Activated CD8-positive, alpha-beta memory T cell treated with anti-CD3 and anti-CD28 coated beads for 24 hours (primary cell): ENCODE data around the gene MAST1.
"Not testable (repeated sequence)": the region's sequence is repeated elsewhere in the genome, so short reads cannot be mapped to it uniquely, and the experiment has no call there.

Experiments
- DNase-seq: peaks from one replicate; pipeline ENCODE4 v3.0.0-alpha.2; 2020

Gene MAST1

GRCh38 chr19:12801466-12802266 lies 36.6 kb upstream of the MAST1 start, which contains the start of the genes PRDX2 and THSD8:
Gene PRDX2 (minus strand): TSS chr19:12801800. CDS start chr19:12801261, 539 bp downstream.
Gene THSD8 (plus strand): TSS chr19:12802069. CDS start chr19:12802072, 3 bp downstream.
- peak; percentile 88 for DNase-seq

GRCh38 chr19:12802267-12803106 lies 35.8 kb upstream of the MAST1 start:
- no peak for DNase-seq

- no peak for DNase-seq
These were observed 34.3 kb upstream of the MAST1 start for GRCh38 chr19:12804051-12804450.

DNA sequence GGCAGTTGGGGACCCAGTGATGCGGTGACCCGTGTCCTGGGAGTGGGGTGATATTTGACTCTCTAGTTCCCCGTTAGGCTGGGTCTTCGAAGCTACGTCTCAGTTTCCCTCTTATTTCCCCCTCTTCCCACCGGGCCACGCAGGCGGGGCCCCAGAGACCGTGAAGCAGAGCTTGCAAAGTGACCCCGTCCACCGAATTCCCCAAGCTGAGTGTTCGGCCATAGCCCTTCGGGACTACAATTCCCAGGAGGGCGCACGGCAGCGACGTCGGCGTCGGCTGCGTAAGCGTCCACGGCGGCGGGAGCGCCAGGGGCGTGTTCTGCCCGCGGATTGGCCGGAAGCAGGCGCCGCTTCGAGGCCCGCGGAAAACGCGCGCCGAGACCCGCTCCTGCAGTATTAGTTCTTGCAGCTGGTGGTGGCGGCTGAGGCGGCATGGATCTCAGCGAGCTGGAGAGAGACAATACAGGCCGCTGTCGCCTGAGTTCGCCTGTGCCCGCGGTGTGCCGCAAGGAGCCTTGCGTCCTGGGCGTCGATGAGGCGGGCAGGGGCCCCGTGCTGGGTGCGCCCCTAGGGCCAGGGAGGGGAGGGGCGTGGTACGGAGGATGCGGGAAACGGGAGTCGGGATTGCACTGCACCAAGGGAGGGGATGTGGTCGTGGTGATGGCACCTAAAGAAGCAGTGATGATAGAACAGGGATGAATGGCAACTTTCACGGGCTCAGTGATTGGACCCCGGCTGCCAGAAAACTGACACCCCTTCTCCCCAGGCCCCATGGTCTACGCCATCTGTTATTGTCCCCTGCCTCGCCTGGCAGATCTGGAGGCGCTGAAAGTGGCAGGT lies 31.9 kb upstream of the MAST1 start, which contains the start of gene RNASEH2A:
TSS of gene RNASEH2A (plus strand) at position 343 of the 840 bp plus-strand sequence. CDS start at position 433, 90 bp downstream.
- DNase-seq = peak; percentile 93

GRCh38 chr19:12815088-12815487 lies 23.2 kb upstream of the MAST1 start:
- no peak for DNase-seq

- not testable (repeated sequence) for DNase-seq
These were observed 21.1 kb upstream of the MAST1 start for GRCh38 chr19:12817188-12817587.

GRCh38 chr19:12817810-12818209 lies 20.5 kb upstream of the MAST1 start:
- DNase-seq = not testable (repeated sequence)

GRCh38 chr19:12821761-12822160 lies 16.6 kb upstream of the MAST1 start:
- no peak for DNase-seq

GRCh38 chr19:12825254-12826131 lies 12.8 kb upstream of the MAST1 start:
- DNase-seq = peak; percentile 59

DNA sequence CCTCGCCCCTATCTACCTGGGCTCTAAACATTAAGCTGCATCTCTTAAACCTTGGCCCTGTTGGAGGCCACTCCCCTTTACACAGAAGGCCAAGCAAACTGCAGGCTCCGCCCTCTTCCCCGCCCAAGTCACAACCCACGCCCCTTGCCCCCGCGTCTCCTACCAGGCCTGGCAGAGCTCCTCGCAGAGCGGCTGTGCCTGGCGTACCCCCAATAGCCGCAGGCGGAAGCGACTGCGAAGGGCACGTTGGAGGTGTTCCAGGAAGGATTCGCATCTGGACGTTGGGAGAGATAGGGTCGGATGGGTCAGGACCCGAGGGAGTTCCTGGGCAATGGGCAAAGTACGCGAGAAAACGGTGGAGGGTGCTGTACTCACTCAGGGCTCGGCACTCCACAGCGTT lies 9.8 kb upstream of the MAST1 start:
- no peak for DNase-seq

GRCh38 chr19:12833418-12833737 lies 4.9 kb upstream of the MAST1 start:
- no peak for DNase-seq

DNA sequence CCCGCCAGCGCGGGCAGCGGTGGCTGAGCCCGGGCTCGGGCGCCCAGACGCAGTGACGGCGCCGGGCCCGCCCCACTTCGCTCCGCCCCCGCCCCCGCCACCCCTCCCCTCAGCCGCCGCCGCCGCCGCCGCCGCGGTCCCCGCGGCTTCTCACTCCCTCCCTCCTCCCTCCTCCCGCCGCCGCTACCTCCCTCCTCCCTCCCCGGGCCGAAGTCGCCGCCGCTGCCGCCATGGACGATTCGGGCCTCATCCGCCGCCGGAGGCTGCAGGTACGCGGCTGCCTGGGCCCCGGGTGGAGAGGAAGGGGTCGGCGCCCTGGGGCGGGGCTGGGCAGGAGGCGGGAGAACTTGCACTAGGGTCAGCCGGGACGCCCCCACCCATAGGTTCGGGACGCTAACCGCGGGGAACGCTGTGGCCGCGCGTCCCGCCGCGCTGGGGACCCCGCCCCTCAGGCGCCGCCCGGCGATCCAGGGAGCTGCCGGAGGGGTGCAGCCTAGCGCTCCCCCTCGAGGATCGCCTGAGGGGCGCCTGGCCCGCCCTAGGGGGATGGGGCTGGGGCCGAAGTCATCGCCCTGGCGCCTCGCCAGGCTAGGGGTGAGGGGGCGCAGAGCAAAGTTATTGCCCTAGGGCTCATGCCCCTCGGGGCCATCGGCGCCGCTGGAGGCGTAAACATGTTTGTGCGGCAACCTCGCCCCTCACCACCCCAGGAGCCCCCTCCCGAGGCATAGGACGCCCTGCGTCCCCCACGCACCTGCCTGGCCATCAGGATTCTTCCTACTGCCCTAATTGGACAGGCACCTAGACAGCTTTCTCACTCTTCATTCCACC lies 4.4 kb upstream of the MAST1 start:
- peak; percentile 66 for DNase-seq

- DNase-seq = peak; percentile 57
These were observed 3.8 kb upstream of the MAST1 start, which contains the start of gene RTBDN for GRCh38 chr19:12834566-12834943. Gene RTBDN (minus strand): TSS chr19:12834579. CDS start chr19:12829979, 4,600 bp downstream.

DNA sequence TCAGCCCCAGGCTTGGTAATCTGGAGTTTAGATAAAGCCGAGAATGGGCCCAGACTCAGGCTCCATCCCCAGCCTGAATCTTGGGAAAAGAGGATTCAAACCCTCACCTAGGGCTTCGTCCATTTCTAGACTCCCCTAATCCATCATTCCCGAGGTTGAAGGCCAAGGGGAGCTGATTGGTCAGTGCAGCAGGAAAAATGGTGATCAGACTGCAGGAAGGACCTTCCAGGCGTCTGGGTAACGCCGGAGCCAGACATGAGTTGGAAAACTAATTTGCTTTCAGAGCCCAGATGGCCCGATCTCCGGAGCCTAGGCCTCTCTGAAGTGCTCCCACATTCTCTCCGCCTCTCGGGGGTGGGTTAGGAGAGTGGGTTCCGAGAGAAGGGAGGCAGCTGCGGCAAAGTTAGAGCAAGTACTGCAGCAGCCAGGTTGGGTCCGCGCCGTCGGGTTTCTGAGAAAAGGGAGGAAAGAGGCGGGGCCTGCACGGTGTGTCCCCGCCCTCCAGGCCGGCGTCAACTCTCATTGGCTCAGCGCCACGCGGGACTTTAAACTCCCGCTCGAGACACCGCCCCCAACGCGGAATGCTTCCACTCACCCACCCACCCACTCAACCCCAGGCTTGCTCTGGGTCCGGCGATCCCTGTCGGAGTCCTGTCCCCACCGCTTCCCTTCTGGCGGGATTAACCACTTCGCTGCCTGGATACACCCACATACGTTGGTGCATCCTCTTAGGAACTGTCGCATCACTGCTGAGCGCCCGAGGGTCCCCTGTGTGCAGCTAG lies 3.1 kb upstream of the MAST1 start:
- peak; percentile 60 for DNase-seq

DNA sequence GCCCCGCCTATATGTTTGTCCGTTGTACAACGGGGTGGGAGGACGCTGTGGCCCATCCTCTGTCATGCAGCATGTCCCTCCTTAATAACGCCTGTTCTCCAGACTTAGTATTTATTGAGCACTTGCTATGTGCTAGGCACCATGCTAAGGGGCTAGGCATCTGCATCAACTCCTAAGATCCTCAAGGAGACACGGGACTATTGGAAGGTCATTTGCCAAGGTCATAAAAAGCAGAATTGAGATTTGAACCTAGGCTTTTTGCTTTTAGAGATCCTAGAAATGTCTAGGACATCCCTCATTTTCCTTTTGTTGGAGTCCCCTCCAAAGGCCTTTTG lies 1.8 kb upstream of the MAST1 start:
- DNase-seq = no peak

- DNase-seq = no peak
These were observed 1.1 kb upstream of the MAST1 start for GRCh38 chr19:12837225-12837624.

DNA sequence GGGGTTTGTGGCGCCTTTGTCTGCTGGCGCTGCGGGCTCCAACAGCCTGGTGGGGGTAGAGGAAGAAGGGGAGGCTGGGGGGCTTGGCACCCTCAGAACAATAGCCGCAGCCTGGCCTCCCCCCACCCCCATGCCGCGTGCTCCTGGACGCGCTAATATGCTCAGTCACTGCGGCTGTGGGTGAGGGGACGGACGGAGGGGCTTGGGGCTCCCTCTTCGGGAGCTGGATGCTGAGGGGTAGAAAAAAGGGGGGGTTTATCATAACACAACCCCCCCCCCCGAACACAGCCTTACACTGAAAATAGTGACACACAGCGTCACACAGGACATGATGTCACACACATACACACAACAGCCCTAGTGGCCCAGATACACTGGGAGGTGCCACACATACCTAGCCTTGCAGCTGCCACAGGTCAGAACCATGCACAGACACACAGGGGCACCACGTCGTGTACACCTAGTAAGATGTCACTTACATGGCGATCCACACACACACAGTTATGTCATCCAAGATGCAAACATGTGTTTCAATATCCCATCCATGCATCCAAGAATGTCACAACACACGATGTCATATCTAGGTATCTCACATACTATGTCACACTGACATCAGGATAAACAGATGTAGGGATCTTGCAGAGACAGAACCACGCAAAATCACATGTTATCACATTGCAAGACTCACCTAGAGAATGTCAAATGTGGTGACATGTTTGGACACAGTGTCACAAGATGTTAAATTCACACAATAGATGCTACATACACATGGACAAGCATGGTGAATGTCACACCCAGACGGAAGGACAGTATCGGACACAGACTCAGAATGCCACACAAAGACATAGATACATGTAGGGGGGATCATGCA lies 806 bp downstream of the MAST1 start:
- no peak for DNase-seq

- DNase-seq = peak; percentile 67
These were observed 2.1 kb downstream of the MAST1 start for GRCh38 chr19:12840091-12841079.
